ENCODE measurements around the gene EFCAB11.

EFCAB11 gene

GRCh38 chr14:89862856-89863255, 91.7 kb downstream of the EFCAB11 start:
- H3K36me3 ChIP-seq (ENCODE audit: control insufficient read depth, insufficient read depth, low read length), result no peaks in the 10 kb centered on the region
- no peak overlapping the region for H3K27ac ChIP-seq (ENCODE audit: low read depth, low read length)
- no peak overlapping the region for H3K9ac ChIP-seq (ENCODE audit: low read depth, low read length)
- no peak overlapping the region for H3K4me3 ChIP-seq (ENCODE audit: low read depth, low read length)
- no peaks in the 10 kb centered on the region for H3K27me3 ChIP-seq (ENCODE audit: control insufficient read depth, insufficient read depth, low read length)
- H3K4me1 ChIP-seq (ENCODE audit: control insufficient read depth, insufficient read depth, low read length), result no peaks in the 10 kb centered on the region
- H3K9me3 ChIP-seq (ENCODE audit: control insufficient read depth, insufficient read depth, low read length), result peaks cover 4% of the 10 kb centered on the region; the same call in 1 of the 2 replicates

DNA sequence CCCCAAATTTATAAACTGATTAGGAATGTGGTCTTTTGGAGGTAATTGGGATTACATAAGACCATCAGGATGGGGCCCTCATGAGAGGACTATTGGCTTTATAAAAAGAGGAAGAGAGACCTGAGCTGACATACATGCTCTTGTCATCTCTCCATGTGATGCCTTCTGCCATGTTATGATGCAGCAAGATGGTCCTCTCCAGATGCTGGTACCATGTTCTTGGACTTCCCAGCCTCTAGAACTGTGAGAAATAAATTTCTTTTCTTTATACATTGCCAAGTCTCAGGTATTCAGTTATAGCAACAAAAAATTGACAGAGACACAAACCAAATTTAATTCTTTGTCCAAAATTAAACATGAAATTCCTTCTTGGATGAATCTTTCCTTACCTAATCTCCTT, 92.9 kb downstream of the EFCAB11 start:
- Histone ChIP-seq H3K9me3 (ENCODE audit: control insufficient read depth, insufficient read depth, low read length) (no peaks in the 10 kb centered on the region), H3K27me3 (ENCODE audit: control insufficient read depth, insufficient read depth, low read length) (no peaks in the 10 kb centered on the region), H3K4me3 (ENCODE audit: low read depth, low read length) (no peak overlapping the region), H3K4me1 (ENCODE audit: control insufficient read depth, insufficient read depth, low read length) (no peaks in the 10 kb centered on the region), H3K27ac (ENCODE audit: low read depth, low read length) (no peak overlapping the region), H3K9ac (ENCODE audit: low read depth, low read length) (no peak overlapping the region), H3K36me3 (ENCODE audit: control insufficient read depth, insufficient read depth, low read length) (no peaks in the 10 kb centered on the region)

DNA sequence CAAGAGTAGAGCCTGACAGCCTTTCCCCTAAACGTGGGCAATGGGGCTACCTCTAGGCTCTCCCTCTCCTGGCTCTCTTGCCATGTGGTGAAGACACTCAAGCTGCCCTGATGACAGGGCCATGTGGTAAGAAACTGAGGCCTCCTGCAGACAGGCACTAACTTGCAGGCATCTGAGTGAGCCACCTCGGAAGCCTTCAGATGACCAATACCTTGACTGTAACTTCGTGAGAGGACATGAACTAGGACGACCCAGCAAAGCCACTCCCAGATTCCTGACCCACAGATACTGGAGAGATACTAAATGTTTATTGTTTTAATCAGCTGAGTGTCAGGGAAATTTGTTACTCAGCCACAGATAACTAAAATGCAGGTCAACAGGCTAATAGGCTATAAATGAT, 96.4 kb downstream of the EFCAB11 start:
- Histone ChIP-seq H3K36me3 (ENCODE audit: control insufficient read depth, insufficient read depth, low read length) (no peaks in the 10 kb centered on the region), H3K27ac (ENCODE audit: low read depth, low read length) (no peak overlapping the region), H3K27me3 (ENCODE audit: control insufficient read depth, insufficient read depth, low read length) (no peaks in the 10 kb centered on the region), H3K4me1 (ENCODE audit: control insufficient read depth, insufficient read depth, low read length) (no peaks in the 10 kb centered on the region), H3K9ac (ENCODE audit: low read depth, low read length) (no peak overlapping the region), H3K9me3 (ENCODE audit: control insufficient read depth, insufficient read depth, low read length) (no peaks in the 10 kb centered on the region), H3K4me3 (ENCODE audit: low read depth, low read length) (no peak overlapping the region)

DNA sequence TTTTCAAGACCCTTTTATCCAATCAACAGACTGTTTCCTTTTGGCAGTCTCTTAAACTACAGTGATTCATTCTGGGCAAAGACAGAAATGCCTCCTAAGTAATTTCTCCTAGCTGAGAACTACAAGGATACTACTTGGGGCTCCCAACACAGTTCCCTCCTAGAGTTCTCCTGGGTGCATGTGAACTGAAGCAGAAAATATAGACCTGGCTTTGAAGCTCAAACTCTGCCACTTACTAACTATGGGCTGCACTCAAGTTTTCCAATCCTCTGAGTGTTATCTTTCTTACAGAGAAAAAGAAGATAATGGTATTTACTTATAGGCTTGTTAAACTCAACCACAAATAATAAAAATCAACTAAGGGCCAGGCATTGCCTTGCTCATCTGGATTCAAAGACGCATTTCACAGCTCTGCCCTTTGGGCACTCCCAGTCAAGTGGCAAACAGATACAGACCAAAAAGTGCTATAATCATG, 97.6 kb downstream of the EFCAB11 start:
- Histone ChIP-seq H3K9me3 (ENCODE audit: control insufficient read depth, insufficient read depth, low read length) (no peaks in the 10 kb centered on the region), H3K4me3 (ENCODE audit: low read depth, low read length) (no peak overlapping the region), H3K27me3 (ENCODE audit: control insufficient read depth, insufficient read depth, low read length) (no peaks in the 10 kb centered on the region), H3K4me1 (ENCODE audit: control insufficient read depth, insufficient read depth, low read length) (no peaks in the 10 kb centered on the region), H3K27ac (ENCODE audit: low read depth, low read length) (no peak overlapping the region), H3K36me3 (ENCODE audit: control insufficient read depth, insufficient read depth, low read length) (no peaks in the 10 kb centered on the region), H3K9ac (ENCODE audit: low read depth, low read length) (no peak overlapping the region)

GRCh38 chr14:89855961-89856656, 98.4 kb downstream of the EFCAB11 start:
- H3K9me3 ChIP-seq (ENCODE audit: control insufficient read depth, insufficient read depth, low read length), result no peaks in the 10 kb centered on the region
- H3K4me3 ChIP-seq (ENCODE audit: low read depth, low read length), result no peak overlapping the region
- H3K27me3 ChIP-seq (ENCODE audit: control insufficient read depth, insufficient read depth, low read length), result no peaks in the 10 kb centered on the region
- H3K4me1 ChIP-seq (ENCODE audit: control insufficient read depth, insufficient read depth, low read length), result no peaks in the 10 kb centered on the region
- no peak overlapping the region for H3K27ac ChIP-seq (ENCODE audit: low read depth, low read length)
- H3K9ac ChIP-seq (ENCODE audit: low read depth, low read length), result no peak overlapping the region
- no peaks in the 10 kb centered on the region for H3K36me3 ChIP-seq (ENCODE audit: control insufficient read depth, insufficient read depth, low read length)

GRCh38 chr14:89853936-89854693, 100.4 kb downstream of the EFCAB11 start:
- no peaks in the 10 kb centered on the region for H3K27me3 ChIP-seq (ENCODE audit: control insufficient read depth, insufficient read depth, low read length)
- no peaks in the 10 kb centered on the region for H3K36me3 ChIP-seq (ENCODE audit: control insufficient read depth, insufficient read depth, low read length)
- no peaks in the 10 kb centered on the region for H3K9me3 ChIP-seq (ENCODE audit: control insufficient read depth, insufficient read depth, low read length)
- peaks cover 9% of the 10 kb centered on the region for H3K4me1 ChIP-seq (ENCODE audit: control insufficient read depth, insufficient read depth, low read length)
- no peak overlapping the region for H3K4me3 ChIP-seq (ENCODE audit: low read depth, low read length)
- no peak overlapping the region for H3K27ac ChIP-seq (ENCODE audit: low read depth, low read length)
- H3K9ac ChIP-seq (ENCODE audit: low read depth, low read length), result no peak overlapping the region

- H3K9me3 ChIP-seq (ENCODE audit: control insufficient read depth, insufficient read depth, low read length), result no peaks in the 10 kb centered on the region
- no peak overlapping the region for H3K27ac ChIP-seq (ENCODE audit: low read depth, low read length)
- no peaks in the 10 kb centered on the region for H3K36me3 ChIP-seq (ENCODE audit: control insufficient read depth, insufficient read depth, low read length)
- no peaks in the 10 kb centered on the region for H3K27me3 ChIP-seq (ENCODE audit: control insufficient read depth, insufficient read depth, low read length)
- H3K4me1 ChIP-seq (ENCODE audit: control insufficient read depth, insufficient read depth, low read length), result peaks cover 9% of the 10 kb centered on the region
- H3K9ac ChIP-seq (ENCODE audit: low read depth, low read length), result no peak overlapping the region
- no peak overlapping the region for H3K4me3 ChIP-seq (ENCODE audit: low read depth, low read length)
Observed at GRCh38 chr14:89851106-89851505, 103.4 kb downstream of the EFCAB11 start.

DNA sequence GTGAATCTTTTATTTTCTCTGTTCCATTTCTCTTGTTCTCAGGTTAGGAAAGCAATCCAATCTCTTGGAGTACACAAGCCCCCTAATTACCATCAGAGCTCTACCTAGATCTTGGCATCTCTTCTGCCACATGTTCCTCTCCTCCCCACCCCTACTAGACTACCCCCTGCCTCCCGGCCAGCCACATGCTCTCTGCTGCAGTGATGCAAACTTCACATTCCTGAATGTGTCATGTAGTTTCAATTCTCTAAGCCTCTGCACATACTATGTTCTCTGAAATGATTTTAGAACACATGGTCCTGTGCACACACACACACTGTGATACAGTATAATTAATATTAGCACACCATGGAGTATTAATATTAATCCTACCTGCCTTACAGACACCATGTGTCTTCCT, 104.6 kb downstream of the EFCAB11 start:
- H3K27ac ChIP-seq (ENCODE audit: low read depth, low read length), result no peak overlapping the region
- H3K9me3 ChIP-seq (ENCODE audit: control insufficient read depth, insufficient read depth, low read length), result no peaks in the 10 kb centered on the region
- H3K4me3 ChIP-seq (ENCODE audit: low read depth, low read length), result no peak overlapping the region
- peaks cover 9% of the 10 kb centered on the region for H3K4me1 ChIP-seq (ENCODE audit: control insufficient read depth, insufficient read depth, low read length)
- H3K9ac ChIP-seq (ENCODE audit: low read depth, low read length), result no peak overlapping the region
- H3K36me3 ChIP-seq (ENCODE audit: control insufficient read depth, insufficient read depth, low read length), result no peaks in the 10 kb centered on the region
- no peaks in the 10 kb centered on the region for H3K27me3 ChIP-seq (ENCODE audit: control insufficient read depth, insufficient read depth, low read length)

DNA sequence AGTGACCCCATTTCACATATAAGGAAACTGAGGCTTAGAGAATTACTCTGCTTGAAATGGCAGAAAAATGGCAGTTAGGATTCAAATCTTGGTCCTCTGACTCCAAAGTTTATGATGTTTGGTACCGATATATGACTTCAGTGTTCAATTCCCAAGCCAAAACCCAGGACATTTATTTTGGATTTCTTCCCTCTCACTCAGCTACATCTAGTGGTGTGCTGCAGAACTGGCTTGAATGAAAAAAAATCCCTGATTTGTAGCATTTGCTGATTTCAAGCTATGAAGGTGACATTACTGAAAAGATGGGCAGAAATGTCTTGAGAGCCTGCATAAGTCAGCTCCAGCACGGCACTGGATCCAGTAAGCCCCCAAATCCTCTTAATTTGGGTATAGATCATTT, 106.4 kb downstream of the EFCAB11 start:
- Histone ChIP-seq H3K27me3 (ENCODE audit: control insufficient read depth, insufficient read depth, low read length) (no peaks in the 10 kb centered on the region), H3K4me1 (ENCODE audit: control insufficient read depth, insufficient read depth, low read length) (peaks cover 9% of the 10 kb centered on the region), H3K27ac (ENCODE audit: low read depth, low read length) (no peak overlapping the region), H3K9ac (ENCODE audit: low read depth, low read length) (no peak overlapping the region), H3K4me3 (ENCODE audit: low read depth, low read length) (no peak overlapping the region), H3K9me3 (ENCODE audit: control insufficient read depth, insufficient read depth, low read length) (no peaks in the 10 kb centered on the region), H3K36me3 (ENCODE audit: control insufficient read depth, insufficient read depth, low read length) (no peaks in the 10 kb centered on the region)

GRCh38 chr14:89845346-89845745, 109.2 kb downstream of the EFCAB11 start:
- Histone ChIP-seq H3K9ac (ENCODE audit: low read depth, low read length) (no peak overlapping the region), H3K4me3 (ENCODE audit: low read depth, low read length) (no peak overlapping the region), H3K27me3 (ENCODE audit: control insufficient read depth, insufficient read depth, low read length) (no peaks in the 10 kb centered on the region), H3K4me1 (ENCODE audit: control insufficient read depth, insufficient read depth, low read length) (peaks cover 10% of the 10 kb centered on the region), H3K27ac (ENCODE audit: low read depth, low read length) (no peak overlapping the region), H3K36me3 (ENCODE audit: control insufficient read depth, insufficient read depth, low read length) (no peaks in the 10 kb centered on the region), H3K9me3 (ENCODE audit: control insufficient read depth, insufficient read depth, low read length) (no peaks in the 10 kb centered on the region)

DNA sequence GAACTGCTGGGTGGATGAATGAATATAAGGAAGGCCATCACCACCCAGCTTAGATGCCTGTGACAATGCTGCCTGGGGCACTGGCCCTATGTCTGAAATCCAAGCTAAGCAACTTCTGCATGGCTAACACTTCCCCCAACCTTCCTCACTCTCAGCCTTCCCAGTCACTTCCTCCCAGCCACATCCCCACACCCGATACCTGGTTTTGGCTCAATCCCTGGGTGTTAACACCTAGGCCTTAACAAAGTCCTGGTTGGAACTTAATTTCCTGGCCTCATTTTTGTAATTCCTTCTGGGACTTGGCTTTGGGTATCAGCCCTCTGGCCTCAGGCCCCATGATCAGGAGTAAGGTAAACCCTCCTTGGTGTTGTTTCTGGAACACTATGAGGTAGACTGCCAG, 110.0 kb downstream of the EFCAB11 start:
- Histone ChIP-seq H3K9me3 (ENCODE audit: control insufficient read depth, insufficient read depth, low read length) (no peaks in the 10 kb centered on the region), H3K36me3 (ENCODE audit: control insufficient read depth, insufficient read depth, low read length) (no peaks in the 10 kb centered on the region), H3K9ac (ENCODE audit: low read depth, low read length) (no peak overlapping the region), H3K4me3 (ENCODE audit: low read depth, low read length) (no peak overlapping the region), H3K27ac (ENCODE audit: low read depth, low read length) (no peak overlapping the region), H3K27me3 (ENCODE audit: control insufficient read depth, insufficient read depth, low read length) (no peaks in the 10 kb centered on the region), H3K4me1 (ENCODE audit: control insufficient read depth, insufficient read depth, low read length) (peaks cover 4% of the 10 kb centered on the region; the same call in 1 of the 2 replicates)
